Parathyroid adenoma (tissue), 2 donors: ENCODE measurements around the gene CKS1B.
A peak's percentile ranks its signal among the peaks of the same experiment; 100 is the strongest.

Experiments
- H2AFZ ChIP-seq: fragments of 300-600 bp; sonication (generic); one replicate; pipeline ENCODE4 v1.7.0; 2017; ENCODE audit warnings: antibody characterized with exemption, mild to moderate bottlenecking
- H3K27ac ChIP-seq: fragments of 300-600 bp; sonication (generic); one replicate; pipeline ENCODE4 v1.7.0; 2017
- H3K27me3 ChIP-seq: fragments of 300-600 bp; sonication (generic); one replicate; pipeline ENCODE4 v1.7.0; 2017; ENCODE audit warnings: low read length; ENCODE audit not compliant: control insufficient read depth, insufficient read depth
- H3K36me3 ChIP-seq: fragments of 300-600 bp; sonication (generic); one replicate; pipeline ENCODE4 v1.7.0; 2017; ENCODE audit warnings: low read length; ENCODE audit not compliant: control insufficient read depth, insufficient read depth
- H3K4me1 ChIP-seq: fragments of 300-600 bp; sonication (generic); one replicate; pipeline ENCODE4 v1.7.0; 2017; ENCODE audit warnings: control low read depth
- H3K4me2 ChIP-seq: fragments of 300-600 bp; sonication (generic); one replicate; pipeline ENCODE4 v1.7.0; 2017; ENCODE audit warnings: low read length
- H3K4me3 ChIP-seq: fragments of 300-600 bp; sonication (generic); one replicate; pipeline ENCODE4 v1.7.0; 2017; ENCODE audit warnings: low read depth, low read length
- H3K79me2 ChIP-seq: fragments of 300-600 bp; sonication (generic); one replicate; pipeline ENCODE4 v1.7.0; 2017; ENCODE audit warnings: control low read depth
- H3K9ac ChIP-seq: fragments of 300-600 bp; sonication (generic); one replicate; pipeline ENCODE4 v1.7.0; 2017; ENCODE audit warnings: mild to moderate bottlenecking
- H3K9me3 ChIP-seq: fragments of 300-600 bp; sonication (generic); one replicate; pipeline ENCODE4 v1.7.0; 2017; ENCODE audit warnings: low read length; ENCODE audit not compliant: control insufficient read depth
- CTCF ChIP-seq: fragments of 300-600 bp; sonication (generic); IDR thresholded peaks from one replicate; pipeline ENCODE4 v1.7.0; 2017; ENCODE audit warnings: antibody characterized with exemption, mild to moderate bottlenecking
- donor health status: primary hyperparathyroidism.

The CKS1B gene

GRCh38 chr1:154971341-154971998, 3.0 kb upstream of the CKS1B start:
- no peak overlapping the region for H3K9ac ChIP-seq
- H3K79me2 ChIP-seq, result no peaks in the 10 kb centered on the region
- H3K36me3 ChIP-seq, result no peaks in the 10 kb centered on the region
- no peak overlapping the region for H2AFZ ChIP-seq
- TF ChIP-seq CTCF, result no peak
- peak overlapping the region; percentile 64 for H3K4me2 ChIP-seq
- peaks cover 7% of the 10 kb centered on the region for H3K4me1 ChIP-seq
- H3K4me3 ChIP-seq, result peak overlapping the region; percentile 45
- H3K9me3 ChIP-seq, result no peaks in the 10 kb centered on the region
- H3K27me3 ChIP-seq, result no peaks in the 10 kb centered on the region
- H3K27ac ChIP-seq, result peak overlapping the region; percentile 98

GRCh38 chr1:154972213-154972516, 2.3 kb upstream of the CKS1B start:
- peak overlapping the region; percentile 91 for H3K4me2 ChIP-seq
- H2AFZ ChIP-seq, result no peak overlapping the region
- no peaks in the 10 kb centered on the region for H3K27me3 ChIP-seq
- peaks cover 7% of the 10 kb centered on the region for H3K4me1 ChIP-seq
- no peaks in the 10 kb centered on the region for H3K9me3 ChIP-seq
- peak overlapping the region; percentile 98 for H3K27ac ChIP-seq
- H3K9ac ChIP-seq, result no peak overlapping the region
- no peak for TF ChIP-seq CTCF
- peak overlapping the region; percentile 94 for H3K4me3 ChIP-seq
- no peaks in the 10 kb centered on the region for H3K79me2 ChIP-seq
- H3K36me3 ChIP-seq, result no peaks in the 10 kb centered on the region

GRCh38 chr1:154972517-154973343, 1.8 kb upstream of the CKS1B start:
- no peaks in the 10 kb centered on the region for H3K36me3 ChIP-seq
- H2AFZ ChIP-seq, result no peak overlapping the region
- H3K4me1 ChIP-seq, result peaks cover 7% of the 10 kb centered on the region
- peak overlapping the region; percentile 98 for H3K27ac ChIP-seq
- H3K79me2 ChIP-seq, result peaks cover 2% of the 10 kb centered on the region
- H3K9ac ChIP-seq, result no peak overlapping the region
- TF ChIP-seq CTCF, result no peak
- H3K4me2 ChIP-seq, result peak overlapping the region; percentile 91
- H3K9me3 ChIP-seq, result no peaks in the 10 kb centered on the region
- peak overlapping the region; percentile 94 for H3K4me3 ChIP-seq
- no peaks in the 10 kb centered on the region for H3K27me3 ChIP-seq

GRCh38 chr1:154973344-154974101, 958 bp upstream of the CKS1B start:
- peak overlapping the region; percentile 98 for H3K27ac ChIP-seq
- peak overlapping the region; percentile 91 for H3K4me2 ChIP-seq
- no peak for TF ChIP-seq CTCF
- H2AFZ ChIP-seq, result peak overlapping the region; percentile 61
- H3K9me3 ChIP-seq, result no peaks in the 10 kb centered on the region
- peak overlapping the region; percentile 94 for H3K4me3 ChIP-seq
- no peaks in the 10 kb centered on the region for H3K36me3 ChIP-seq
- peaks cover 7% of the 10 kb centered on the region for H3K4me1 ChIP-seq
- H3K79me2 ChIP-seq, result peaks cover 2% of the 10 kb centered on the region
- peak overlapping the region; percentile 77 for H3K9ac ChIP-seq
- no peaks in the 10 kb centered on the region for H3K27me3 ChIP-seq
